CD14-positive monocyte (primary cell): ENCODE results near the gene DNAH3. TPM values are rescaled to one million over a fixed set of nuclear protein-coding genes. Genes with fewer than 3 reads are reported as not detected.

Source experiments
- DNase-seq, 3 donors: peaks; one replicate each; pipeline ENCODE4 v3.0.0-alpha.2; 2011 to 2022
- H2AFZ ChIP-seq: 2 replicates; pipeline ENCODE4 v1.6.0; 2012; ENCODE audit warnings: mild to moderate bottlenecking, low read depth, low read length, inconsistent platforms; ENCODE audit not compliant: insufficient read depth, poor library complexity, severe bottlenecking
- H3K27ac ChIP-seq, 2 donors: 1 replicate in 1 of 2; 2 replicates in 1 of 2; pipeline ENCODE4 v1.5.1; 2012 to 2013; ENCODE audit warnings: low read length in 2 of 2, control low read depth in 1 of 2, inconsistent platforms in 1 of 2, low read depth in 1 of 2, mild to moderate bottlenecking in 1 of 2
- H3K27me3 ChIP-seq, 2 donors: one replicate each; pipeline versions ENCODE4 v1.6.0 to v1.6.1; 2011 to 2013; ENCODE audit warnings: low read length in 2 of 2; ENCODE audit not compliant: control insufficient read depth in 2 of 2, insufficient read depth in 2 of 2
- H3K36me3 ChIP-seq, 2 donors: replicated peaks in 1 of 2; 1 replicate in 1 of 2; 2 replicates in 1 of 2; pipeline versions ENCODE4 v1.5.1 to v1.6.1; 2012 to 2013; ENCODE audit warnings: low read length in 2 of 2, control low read depth in 1 of 2, inconsistent platforms in 1 of 2, mild to moderate bottlenecking in 1 of 2; ENCODE audit not compliant: insufficient read depth in 2 of 2, control insufficient read depth in 1 of 2
- H3K4me1 ChIP-seq, 2 donors: 1 replicate in 1 of 2; 2 replicates in 1 of 2; pipeline versions ENCODE4 v1.5.1 to v1.6.1; 2012 to 2013; ENCODE audit warnings: low read length in 2 of 2, control low read depth in 1 of 2, inconsistent platforms in 1 of 2, mild to moderate bottlenecking in 1 of 2, moderate library complexity in 1 of 2; ENCODE audit not compliant: insufficient read depth in 2 of 2, control insufficient read depth in 1 of 2
- H3K4me2 ChIP-seq: replicated peaks from 2 replicates; pipeline ENCODE3; 2012; ENCODE audit warnings: low read length, moderate library complexity, mild to moderate bottlenecking; ENCODE audit not compliant: poor library complexity, severe bottlenecking; ENCODE audit errors: extremely low read depth
- H3K4me3 ChIP-seq, 3 experiments: fragments of 200-600 bp in 1 of 3; sonication (generic) in 1 of 3; replicated peaks in 1 of 3; 1 replicate in 2 of 3; 2 replicates in 1 of 3; pipeline ENCODE4 v1.5.1; 2011 to 2013; ENCODE audit warnings: low read length in 3 of 3, mild to moderate bottlenecking in 3 of 3, control low read depth in 2 of 3, low read depth in 2 of 3, inconsistent platforms in 1 of 3, moderate library complexity in 1 of 3
- H3K79me2 ChIP-seq: 2 replicates; pipeline ENCODE4 v1.6.0; 2012; ENCODE audit warnings: mild to moderate bottlenecking, control low read depth, inconsistent platforms, low read length, moderate library complexity; ENCODE audit not compliant: insufficient read depth
- H3K9ac ChIP-seq: 2 replicates; pipeline ENCODE4 v1.6.0; 2017; ENCODE audit warnings: low read length, mild to moderate bottlenecking; ENCODE audit not compliant: insufficient read depth, poor library complexity, severe bottlenecking
- H3K9me3 ChIP-seq, 2 donors: replicated peaks in 1 of 2; 1 replicate in 1 of 2; 2 replicates in 1 of 2; pipeline versions ENCODE4 v1.5.1 to v1.6.1; 2012 to 2013; ENCODE audit warnings: low read length in 2 of 2, control low read depth in 1 of 2; ENCODE audit not compliant: control insufficient read depth in 1 of 2, insufficient read depth in 1 of 2
- H4K20me1 ChIP-seq: 2 replicates; pipeline ENCODE4 v1.6.0; 2012; ENCODE audit warnings: mild to moderate bottlenecking, low read length, control low read depth, moderate library complexity; ENCODE audit not compliant: insufficient read depth
- H3K27ac Mint-ChIP-seq, 7 donors: one replicate each; pipeline ENCODE4 v1.8.0; 2020; ENCODE audit warnings: mild to moderate bottlenecking in 7 of 7, mixed read lengths in 7 of 7, moderate library complexity in 6 of 7, inconsistent platforms in 2 of 7
- H3K27me3 Mint-ChIP-seq, 3 donors: one replicate each; pipeline ENCODE4 v1.8.0; 2021 to 2022; ENCODE audit warnings: low read depth in 3 of 3, mild to moderate bottlenecking in 3 of 3, mixed read lengths in 3 of 3, moderate library complexity in 3 of 3, inconsistent platforms in 1 of 3
- H3K36me3 Mint-ChIP-seq, 2 donors: one replicate each; pipeline ENCODE4 v1.8.0; 2020; ENCODE audit warnings: mixed read lengths in 2 of 2, inconsistent platforms in 1 of 2, mild to moderate bottlenecking in 1 of 2
- H3K4me1 Mint-ChIP-seq: one replicate; pipeline ENCODE4 v1.8.0; 2020; ENCODE audit warnings: mild to moderate bottlenecking, mixed read lengths
- H3K4me3 Mint-ChIP-seq, 2 donors: one replicate each; pipeline ENCODE4 v1.8.0; 2020; ENCODE audit warnings: mild to moderate bottlenecking in 2 of 2, mixed read lengths in 2 of 2, moderate library complexity in 1 of 2
- H3K9me3 Mint-ChIP-seq, 7 donors: one replicate each; pipeline ENCODE4 v1.8.0; 2020 to 2022; ENCODE audit warnings: mixed read lengths in 7 of 7, mild to moderate bottlenecking in 6 of 7, moderate library complexity in 6 of 7, inconsistent platforms in 2 of 7
- CTCF ChIP-seq: fragments of 200-600 bp; IDR thresholded peaks from one replicate; pipeline ENCODE4 v1.8.0; 2022; ENCODE audit warnings: antibody characterized with exemption, mild to moderate bottlenecking
- WGBS: methylation state at CpG from one replicate; pipeline ENCODE4 v1.1.5; 2013; ENCODE audit warnings: missing lambda C conversion rate; ENCODE audit not compliant: insufficient coverage; 5-methylcytosine and 5-hydroxymethylcytosine counted together
- intact Hi-C, 2 donors: fragments of 100-400 bp; cut with micrococcal nuclease; formaldehyde crosslinking; loops; one replicate each; pipeline versions ENCODE4 v1.15.0 to v1.15.1; 2023
- polyA plus RNA-seq, 3 donors: library from polyadenylated mRNA; depleted of rRNA in 1 of 3; unstranded in 2 of 3; stranded (reverse) in 1 of 3; fragments of 300-500 nt in 2 of 3; fragments of >200 nt in 1 of 3; fragmentation: Illumina TruSeq in 2 of 3; gene quantifications; 1 replicate in 2 of 3; 2 replicates in 1 of 3; pipeline ENCODE4 v1.2.3, GENCODE V29; 2012 to 2021

DNAH3 gene
- polyA plus RNA-seq, 3 donors: not detected

DNA sequence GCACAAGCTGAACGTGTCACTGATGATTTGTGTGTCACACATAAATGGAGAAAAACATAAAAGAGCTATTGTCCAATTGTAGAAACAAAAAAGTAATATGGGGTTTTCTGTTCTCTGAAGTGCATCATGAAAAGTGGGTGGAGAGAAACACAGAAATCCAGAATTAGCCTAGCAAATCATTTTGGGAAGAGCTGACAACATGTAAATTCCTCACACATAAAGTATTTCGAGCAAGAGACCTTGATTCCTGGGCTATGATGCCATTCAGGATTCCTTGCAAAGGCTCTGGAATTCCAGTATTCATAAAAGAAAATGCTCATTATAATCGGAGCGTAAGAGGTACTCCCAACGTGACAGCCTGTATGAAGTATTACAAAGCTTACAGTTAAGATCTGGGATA lies 251.6 kb downstream of the DNAH3 start:
- peaks cover 0 to 2% (median 0%) of the 10 kb centered on the region in 7 donors for H3K9me3 Mint-ChIP-seq
- no peak for DNase-seq
- H3K4me3 Mint-ChIP-seq: peak overlapping the region; percentile 89 to 95
- Histone ChIP-seq H3K4me3 (peak overlapping the region in 2 of 3 experiments; percentile 53 to 83), H3K9me3 (no peaks in the 10 kb centered on the region), H2AFZ (no peak overlapping the region), H3K79me2 (peaks cover 80% of the 10 kb centered on the region), H3K27ac (no peak overlapping the region), H3K4me1 (peaks cover 40 to 60% of the 10 kb centered on the region in 2 donors), H3K27me3 (no peaks in the 10 kb centered on the region), H4K20me1 (peaks cover 24% of the 10 kb centered on the region), H3K36me3 (peaks cover 0 to 19% of the 10 kb centered on the region in 2 donors), H3K4me2 (peak overlapping the region; percentile 91), H3K9ac (no peak overlapping the region)
- no CpG with 5 or more reads among the region's 5 CpGs for WGBS
- peaks cover 58% of the 10 kb centered on the region for H3K4me1 Mint-ChIP-seq
- peaks cover 0 to 4% (median 0%) of the 10 kb centered on the region in 3 donors for H3K27me3 Mint-ChIP-seq
- H3K27ac Mint-ChIP-seq: peak overlapping the region; percentile 96 to 100 (median 99)
- H3K36me3 Mint-ChIP-seq: peaks cover 23 to 37% of the 10 kb centered on the region in 2 donors
- TF ChIP-seq CTCF: no peak
- intact Hi-C loops: loop anchor here in 1 of 2 donors (10.0 kb wide), 1 partner anchor 154 kb away; the partner anchor contains the start of gene THUMPD1

GRCh38 chr16:20897922-20898321 lies 252.7 kb downstream of the DNAH3 start:
- DNase-seq: no peak
- no peak for TF ChIP-seq CTCF

More at GRCh38 chr16:20897922-20898321, 252.7 kb downstream of the DNAH3 start:
- no peak overlapping the region for H3K9ac ChIP-seq
- peaks cover 46% of the 10 kb centered on the region for H3K4me1 Mint-ChIP-seq
- peaks cover 0 to 2% (median 0%) of the 10 kb centered on the region in 7 donors for H3K9me3 Mint-ChIP-seq
- peaks cover 0 to 4% (median 0%) of the 10 kb centered on the region in 3 donors for H3K27me3 Mint-ChIP-seq
- 100% methylated on average over 2 of the region's 3 CpGs for WGBS
- peaks cover 0 to 31% of the 10 kb centered on the region in 2 donors for H3K36me3 ChIP-seq
- no peak overlapping the region for H3K27ac ChIP-seq
- peak overlapping the region; percentile 22 to 84 (median 47) for H3K27ac Mint-ChIP-seq
- H3K79me2 ChIP-seq: peaks cover 83% of the 10 kb centered on the region
- no peak overlapping the region for H3K4me3 ChIP-seq
- H3K4me2 ChIP-seq: no peak overlapping the region
- no peak overlapping the region for H3K4me3 Mint-ChIP-seq
- peaks cover 26 to 45% of the 10 kb centered on the region in 2 donors for H3K36me3 Mint-ChIP-seq
- no peaks in the 10 kb centered on the region for H3K9me3 ChIP-seq
- peaks cover 24% of the 10 kb centered on the region for H4K20me1 ChIP-seq
- intact Hi-C loops: loop anchor here in 1 of 2 donors (10.0 kb wide), 1 partner anchor 153 kb away; the partner anchor contains the start of gene THUMPD1
- no peak overlapping the region for H2AFZ ChIP-seq
- peaks cover 29 to 49% of the 10 kb centered on the region in 2 donors for H3K4me1 ChIP-seq
- no peaks in the 10 kb centered on the region for H3K27me3 ChIP-seq
